ENCODE measurements around the gene TPGS1. TPM values are rescaled to one million over a fixed set of nuclear protein-coding genes. Genes with fewer than 3 reads are reported as not detected.

TPGS1 gene
- total RNA-seq, 1 experiment from 2014 or later: 13.8 TPM

DNA sequence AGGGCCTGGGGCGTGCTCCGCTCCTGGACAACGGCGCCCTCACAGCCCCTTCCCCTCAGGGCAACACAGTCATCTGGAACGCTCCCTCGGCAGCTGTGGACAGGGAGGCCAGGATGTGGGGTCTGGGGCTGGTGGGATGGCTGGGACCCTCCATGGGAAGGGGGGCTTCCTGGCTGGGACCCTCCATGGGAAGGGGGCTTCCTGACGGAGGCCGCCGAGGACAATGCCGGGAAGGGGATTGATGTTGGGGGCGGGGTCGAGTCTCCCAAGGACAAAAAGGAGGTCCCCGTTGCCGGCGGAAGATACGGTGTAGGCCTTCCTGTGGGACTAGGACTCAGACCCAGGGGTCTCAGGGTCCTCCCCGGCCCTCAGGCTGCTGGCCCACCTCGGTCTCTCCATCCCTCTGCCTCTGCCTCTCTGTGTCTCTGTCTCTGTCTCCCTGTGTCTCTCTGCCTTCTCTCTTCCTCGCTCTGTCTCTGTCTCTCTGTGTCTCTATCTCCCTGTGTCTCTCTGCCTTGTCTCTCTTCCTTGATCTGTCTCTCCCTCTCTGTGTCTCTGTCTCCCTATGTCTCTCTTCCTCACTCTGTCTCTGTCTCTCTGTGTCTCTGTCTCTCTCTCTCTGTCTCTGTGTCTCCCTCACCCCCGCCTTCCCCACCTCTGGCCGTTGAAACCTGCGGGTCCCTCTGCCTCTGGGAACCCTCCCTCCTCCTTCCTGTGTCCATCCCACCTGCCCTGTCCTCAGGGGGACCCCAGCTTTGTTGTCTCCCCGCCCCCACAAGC is 13.7 kb upstream of the TPGS1 start:
- H3K9me2 ChIP-seq (ENCODE audit: insufficient read depth): no peaks in the 10 kb centered on the region
- no peaks in the 10 kb centered on the region for H3K36me3 ChIP-seq (ENCODE audit: low read depth)
- no peak overlapping the region for H2AFZ ChIP-seq
- intact Hi-C loops (cut with micrococcal nuclease; ENCODE audit: unreplicated experiment): no loop called here
- TF ChIP-seq EZH2 (IDR thresholded peaks at IDR 0.05; ENCODE audit: low read depth): no peak
- TF ChIP-seq, protein P1, sequence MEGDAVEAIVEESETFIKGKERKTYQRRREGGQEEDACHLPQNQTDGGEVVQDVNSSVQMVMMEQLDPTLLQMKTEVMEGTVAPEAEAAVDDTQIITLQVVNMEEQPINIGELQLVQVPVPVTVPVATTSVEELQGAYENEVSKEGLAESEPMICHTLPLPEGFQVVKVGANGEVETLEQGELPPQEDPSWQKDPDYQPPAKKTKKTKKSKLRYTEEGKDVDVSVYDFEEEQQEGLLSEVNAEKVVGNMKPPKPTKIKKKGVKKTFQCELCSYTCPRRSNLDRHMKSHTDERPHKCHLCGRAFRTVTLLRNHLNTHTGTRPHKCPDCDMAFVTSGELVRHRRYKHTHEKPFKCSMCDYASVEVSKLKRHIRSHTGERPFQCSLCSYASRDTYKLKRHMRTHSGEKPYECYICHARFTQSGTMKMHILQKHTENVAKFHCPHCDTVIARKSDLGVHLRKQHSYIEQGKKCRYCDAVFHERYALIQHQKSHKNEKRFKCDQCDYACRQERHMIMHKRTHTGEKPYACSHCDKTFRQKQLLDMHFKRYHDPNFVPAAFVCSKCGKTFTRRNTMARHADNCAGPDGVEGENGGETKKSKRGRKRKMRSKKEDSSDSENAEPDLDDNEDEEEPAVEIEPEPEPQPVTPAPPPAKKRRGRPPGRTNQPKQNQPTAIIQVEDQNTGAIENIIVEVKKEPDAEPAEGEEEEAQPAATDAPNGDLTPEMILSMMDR (conservative IDR thresholded peaks at IDR 0.05): no peak
- H3K9me3 ChIP-seq (ENCODE audit: insufficient read depth, low read depth): no peaks in the 10 kb centered on the region
- DNase-seq: no peak
- CTCF ChIA-PET: no interaction called here
- no peaks in the 10 kb centered on the region for H4K20me1 ChIP-seq (ENCODE audit: insufficient read depth)
- BruUV-seq (replicated peaks): no TSS peak
- H3K4me1 ChIP-seq (replicated peaks; ENCODE audit: insufficient read depth): no peaks in the 10 kb centered on the region
- no peak overlapping the region for H3K4me2 ChIP-seq
- no peak overlapping the region for H3K27ac ChIP-seq
- H3K79me2 ChIP-seq (ENCODE audit: low read depth): no peaks in the 10 kb centered on the region
- POLR2A ChIA-PET (ENCODE audit: unreplicated experiment): no interaction called here
- no peaks in the 10 kb centered on the region for H3K27me3 ChIP-seq (ENCODE audit: insufficient read depth, low read depth)
- H3K4me3 ChIP-seq: no peak overlapping the region
- H3F3A ChIP-seq (ENCODE audit: insufficient read depth, low read depth): peaks cover 44% of the 10 kb centered on the region

DNA sequence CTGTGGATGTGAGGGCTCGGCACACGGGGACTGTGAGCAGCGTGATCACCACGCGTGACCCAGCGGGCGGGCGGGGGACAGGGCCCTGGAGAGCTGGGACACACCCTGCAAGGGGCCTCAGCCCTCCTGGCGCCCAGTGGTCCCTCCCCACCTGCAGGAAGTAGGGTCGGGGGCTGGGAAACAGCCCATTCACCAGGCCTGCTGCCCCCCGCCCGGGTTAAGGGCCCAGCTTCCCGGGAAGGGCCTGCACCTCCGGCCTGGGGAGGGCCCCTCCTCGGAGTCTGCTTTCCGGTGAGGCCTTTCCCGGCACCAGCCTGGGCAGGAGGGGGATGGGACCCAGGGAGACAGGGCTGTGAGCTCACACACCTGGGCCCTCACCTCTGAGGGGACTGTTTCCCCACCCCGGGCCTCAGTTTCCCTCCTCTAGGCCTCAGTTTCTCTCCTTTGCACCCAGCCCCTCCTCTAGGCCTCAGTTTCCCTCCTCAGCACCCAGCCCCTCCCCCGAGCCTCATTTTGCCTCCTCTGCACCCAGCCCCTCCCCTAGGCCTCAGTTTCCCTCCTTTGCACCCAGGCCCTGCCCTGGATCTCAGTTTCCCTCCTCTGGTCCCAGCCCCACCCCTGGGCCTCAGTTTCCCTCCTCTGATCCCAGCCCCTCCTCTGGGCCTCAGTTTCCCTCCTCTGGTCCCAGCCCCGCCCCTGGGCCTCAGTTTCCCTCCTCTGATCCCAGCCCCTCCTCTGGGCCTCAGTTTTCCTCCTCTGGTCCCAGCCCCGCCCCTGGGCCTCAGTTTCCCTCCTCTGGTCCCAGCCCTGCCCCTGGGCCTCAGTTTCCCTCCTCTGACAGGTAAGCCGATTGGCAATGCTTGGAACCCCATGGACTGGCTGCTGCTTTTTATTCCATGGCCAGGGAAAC is 12.9 kb upstream of the TPGS1 start:
- Histone ChIP-seq H3K4me1 (replicated peaks; ENCODE audit: insufficient read depth) (no peaks in the 10 kb centered on the region), H2AFZ (no peak overlapping the region), H3K27me3 (ENCODE audit: insufficient read depth, low read depth) (no peaks in the 10 kb centered on the region), H4K20me1 (ENCODE audit: insufficient read depth) (no peaks in the 10 kb centered on the region), H3K36me3 (ENCODE audit: low read depth) (no peaks in the 10 kb centered on the region), H3F3A (ENCODE audit: insufficient read depth, low read depth) (peaks cover 44% of the 10 kb centered on the region), H3K9me2 (ENCODE audit: insufficient read depth) (no peaks in the 10 kb centered on the region), H3K9me3 (ENCODE audit: insufficient read depth, low read depth) (no peaks in the 10 kb centered on the region), H3K4me2 (no peak overlapping the region), H3K4me3 (no peak overlapping the region), H3K79me2 (ENCODE audit: low read depth) (no peaks in the 10 kb centered on the region), H3K27ac (no peak overlapping the region)
- TF ChIP-seq EZH2 (IDR thresholded peaks at IDR 0.05; ENCODE audit: low read depth): no peak
- TF ChIP-seq, protein P1 (conservative IDR thresholded peaks at IDR 0.05): no peak
- intact Hi-C loops (cut with micrococcal nuclease; ENCODE audit: unreplicated experiment): no loop called here
- no TSS peak for BruUV-seq (replicated peaks)
- POLR2A ChIA-PET (ENCODE audit: unreplicated experiment): no interaction called here
- CTCF ChIA-PET: no interaction called here
- no peak for DNase-seq

DNA sequence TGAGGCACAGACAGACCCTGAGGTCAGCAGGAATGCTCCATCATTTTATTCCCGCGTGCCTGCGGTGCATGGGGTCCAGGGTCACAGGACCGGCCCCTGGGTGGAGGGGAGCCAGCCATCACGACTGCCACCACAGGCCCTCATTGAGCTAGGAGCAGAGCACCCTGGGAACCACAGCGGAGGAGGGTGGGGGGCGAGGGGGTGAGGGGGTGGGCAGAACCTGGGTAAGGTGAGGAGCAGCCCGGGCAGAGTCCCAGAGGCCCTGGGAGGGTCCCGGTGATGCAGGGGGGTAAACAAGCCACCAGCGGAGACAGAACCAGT is 12.3 kb upstream of the TPGS1 start:
- no peak overlapping the region for H2AFZ ChIP-seq
- H3K4me3 ChIP-seq: no peak overlapping the region
- H3K4me1 ChIP-seq (replicated peaks; ENCODE audit: insufficient read depth): no peaks in the 10 kb centered on the region
- intact Hi-C loops (cut with micrococcal nuclease; ENCODE audit: unreplicated experiment): no loop called here
- ChIA-PET CTCF (no interaction called here), POLR2A (ENCODE audit: unreplicated experiment) (no interaction called here)
- no peaks in the 10 kb centered on the region for H3K79me2 ChIP-seq (ENCODE audit: low read depth)
- no peak overlapping the region for H3K4me2 ChIP-seq
- no peaks in the 10 kb centered on the region for H3K9me3 ChIP-seq (ENCODE audit: insufficient read depth, low read depth)
- H3K27me3 ChIP-seq (ENCODE audit: insufficient read depth, low read depth): no peaks in the 10 kb centered on the region
- BruUV-seq (replicated peaks): no TSS peak
- H3K27ac ChIP-seq: no peak overlapping the region
- H4K20me1 ChIP-seq (ENCODE audit: insufficient read depth): no peaks in the 10 kb centered on the region
- H3K9me2 ChIP-seq (ENCODE audit: insufficient read depth): no peaks in the 10 kb centered on the region
- H3K36me3 ChIP-seq (ENCODE audit: low read depth): no peaks in the 10 kb centered on the region
- H3F3A ChIP-seq (ENCODE audit: insufficient read depth, low read depth): peaks cover 41% of the 10 kb centered on the region
- TF ChIP-seq, protein P1 (conservative IDR thresholded peaks at IDR 0.05): no peak
- no peak for TF ChIP-seq EZH2 (IDR thresholded peaks at IDR 0.05; ENCODE audit: low read depth)
- DNase-seq: no peak

Data from PC-9 (cell line).